ENCODE measurements around the gene MNDA. TPM values are rescaled to one million over a fixed set of nuclear protein-coding genes. Genes with fewer than 3 reads are reported as not detected.

MNDA gene
- total RNA-seq, 4 donors from 2014 or later = 2.0 to 4.2 (median 3.6) TPM

DNA sequence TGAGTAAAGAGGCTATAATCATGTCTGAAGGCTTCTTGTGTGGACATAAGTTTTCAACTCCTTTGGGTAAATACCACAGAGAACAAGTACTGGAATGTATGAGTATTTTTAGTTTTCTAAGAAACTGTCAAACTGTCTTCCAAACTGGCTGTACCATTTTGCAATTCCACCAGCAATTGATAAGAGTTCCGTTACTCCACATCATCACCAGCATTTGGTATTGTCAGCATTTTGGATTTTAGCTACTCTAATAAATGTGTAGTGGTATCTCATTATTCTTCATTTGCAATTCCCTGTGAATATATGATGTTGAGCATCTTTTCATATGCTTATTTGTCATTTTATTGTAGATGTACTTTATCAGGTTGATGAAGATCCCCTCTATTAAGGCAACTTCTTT is 9.4 kb upstream of the MNDA start:
- H3K36me3 ChIP-seq = no peaks in the 10 kb centered on the region
- no peaks in the 10 kb centered on the region for H3K4me1 ChIP-seq
- H3K9me3 ChIP-seq = no peaks in the 10 kb centered on the region
- H3K4me3 ChIP-seq = no peak overlapping the region
- WGBS = 80% methylated on average over 1 of the region's 1 CpG
- H3K27me3 ChIP-seq = no peaks in the 10 kb centered on the region
- no peak for DNase-seq (ENCODE audit: low spot score in 2 of 2)
- no peak overlapping the region for H3K27ac ChIP-seq
- TF ChIP-seq POLR2AphosphoS5 (IDR thresholded peaks at IDR 0.05) (no peak), EP300 (IDR thresholded peaks at IDR 0.05) (no peak)

DNA sequence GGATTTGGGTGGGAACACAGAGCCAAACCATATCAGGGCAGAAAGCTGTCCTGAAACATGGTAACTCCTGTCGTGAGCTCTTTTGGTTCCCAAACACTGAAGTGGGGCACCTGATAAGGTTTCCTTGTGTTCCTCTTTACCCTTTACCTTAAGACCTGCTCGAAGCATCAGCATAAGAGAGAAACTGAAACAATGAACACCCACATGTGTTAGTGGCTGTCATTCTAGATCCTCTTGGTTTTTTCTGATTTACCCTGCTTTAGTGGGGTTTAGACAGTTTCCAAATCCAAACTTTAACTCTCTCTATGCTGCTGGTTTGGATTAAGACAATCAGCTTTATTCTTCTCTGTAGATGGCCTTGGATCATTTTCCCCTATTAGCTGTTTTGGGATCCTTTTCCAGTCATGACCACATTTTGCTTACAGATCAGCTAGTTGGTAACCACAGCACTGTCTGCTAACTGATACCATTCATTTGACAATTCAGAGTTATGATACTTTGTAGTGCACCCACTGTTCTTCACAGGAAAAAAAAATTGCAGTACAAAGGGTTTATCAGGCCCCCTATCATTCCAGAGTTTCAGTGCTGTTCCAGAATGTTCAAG is 975 bp upstream of the MNDA start:
- Histone ChIP-seq H3K27ac (no peak overlapping the region), H3K4me1 (no peaks in the 10 kb centered on the region), H3K4me3 (no peak overlapping the region), H3K27me3 (no peaks in the 10 kb centered on the region), H3K36me3 (no peaks in the 10 kb centered on the region), H3K9me3 (no peaks in the 10 kb centered on the region)
- DNase-seq (ENCODE audit: low spot score in 2 of 2) = no peak
- WGBS = 70% methylated on average over 2 of the region's 2 CpGs
- TF ChIP-seq, protein P1, sequence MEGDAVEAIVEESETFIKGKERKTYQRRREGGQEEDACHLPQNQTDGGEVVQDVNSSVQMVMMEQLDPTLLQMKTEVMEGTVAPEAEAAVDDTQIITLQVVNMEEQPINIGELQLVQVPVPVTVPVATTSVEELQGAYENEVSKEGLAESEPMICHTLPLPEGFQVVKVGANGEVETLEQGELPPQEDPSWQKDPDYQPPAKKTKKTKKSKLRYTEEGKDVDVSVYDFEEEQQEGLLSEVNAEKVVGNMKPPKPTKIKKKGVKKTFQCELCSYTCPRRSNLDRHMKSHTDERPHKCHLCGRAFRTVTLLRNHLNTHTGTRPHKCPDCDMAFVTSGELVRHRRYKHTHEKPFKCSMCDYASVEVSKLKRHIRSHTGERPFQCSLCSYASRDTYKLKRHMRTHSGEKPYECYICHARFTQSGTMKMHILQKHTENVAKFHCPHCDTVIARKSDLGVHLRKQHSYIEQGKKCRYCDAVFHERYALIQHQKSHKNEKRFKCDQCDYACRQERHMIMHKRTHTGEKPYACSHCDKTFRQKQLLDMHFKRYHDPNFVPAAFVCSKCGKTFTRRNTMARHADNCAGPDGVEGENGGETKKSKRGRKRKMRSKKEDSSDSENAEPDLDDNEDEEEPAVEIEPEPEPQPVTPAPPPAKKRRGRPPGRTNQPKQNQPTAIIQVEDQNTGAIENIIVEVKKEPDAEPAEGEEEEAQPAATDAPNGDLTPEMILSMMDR (IDR thresholded peaks at IDR 0.05) = no peak
- TF ChIP-seq POLR2A (IDR thresholded peaks at IDR 0.05) (no peak), POLR2AphosphoS5 (IDR thresholded peaks at IDR 0.05) (no peak), EP300 (IDR thresholded peaks at IDR 0.05) (no peak)

DNA sequence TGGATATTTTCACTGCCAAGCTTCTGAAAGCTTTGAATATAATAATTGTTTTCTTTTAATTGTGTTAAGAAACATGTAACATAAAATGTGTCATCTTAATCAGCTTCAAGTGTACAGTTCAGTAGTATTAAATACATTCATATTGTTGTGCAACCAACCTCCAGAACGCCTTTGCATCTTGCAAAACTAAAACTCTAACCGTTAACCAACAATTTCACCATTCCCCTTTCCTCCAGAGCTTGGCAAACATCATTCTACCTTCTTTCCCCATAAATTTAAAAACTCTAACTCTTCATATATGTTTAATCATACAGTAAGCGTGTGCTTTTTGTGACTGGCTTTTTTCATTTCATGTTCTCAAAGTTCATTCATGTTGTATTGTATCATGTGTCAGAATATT is 2.1 kb downstream of the MNDA start:
- Histone ChIP-seq H3K4me3 (no peak overlapping the region), H3K4me1 (no peaks in the 10 kb centered on the region), H3K36me3 (no peaks in the 10 kb centered on the region), H3K27ac (no peak overlapping the region), H3K9me3 (no peaks in the 10 kb centered on the region), H3K27me3 (no peaks in the 10 kb centered on the region)
- DNase-seq (ENCODE audit: low spot score in 2 of 2) = no peak
- TF ChIP-seq EP300 (IDR thresholded peaks at IDR 0.05) (no peak), POLR2AphosphoS5 (IDR thresholded peaks at IDR 0.05) (no peak)
- TF ChIP-seq, protein P1 (IDR thresholded peaks at IDR 0.05) = no peak
- 73% methylated on average over 3 of the region's 3 CpGs for WGBS

DNA sequence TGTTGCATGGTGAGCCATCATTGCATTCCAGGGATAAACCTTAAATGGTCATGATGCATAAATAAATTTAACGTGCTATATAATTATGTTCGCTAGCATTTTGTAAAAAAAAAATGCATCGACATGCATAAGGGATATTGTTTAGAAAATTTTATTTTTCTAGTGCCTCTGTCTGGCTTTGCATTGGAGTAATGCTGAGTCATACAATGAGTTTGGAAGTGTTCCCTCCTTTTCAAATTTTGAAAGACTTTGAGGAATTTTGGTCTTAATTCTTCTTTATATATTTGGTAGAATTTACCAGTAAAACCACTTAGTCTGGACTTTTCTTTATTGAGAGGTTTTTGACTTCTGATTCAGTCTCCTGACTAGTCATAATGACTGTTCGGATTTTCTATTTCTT is 4.9 kb downstream of the MNDA start:
- H3K9me3 ChIP-seq = no peaks in the 10 kb centered on the region
- 91% methylated on average over 4 of the region's 4 CpGs for WGBS
- H3K27ac ChIP-seq = no peak overlapping the region
- H3K4me3 ChIP-seq = no peak overlapping the region
- H3K4me1 ChIP-seq = no peaks in the 10 kb centered on the region
- TF ChIP-seq EP300 (IDR thresholded peaks at IDR 0.05) (no peak), POLR2A (IDR thresholded peaks at IDR 0.05) (no peak), POLR2AphosphoS5 (IDR thresholded peaks at IDR 0.05) (no peak)
- TF ChIP-seq, protein P1 (IDR thresholded peaks at IDR 0.05) = no peak
- H3K36me3 ChIP-seq = no peaks in the 10 kb centered on the region
- no peak for DNase-seq (ENCODE audit: low spot score in 2 of 2)
- no peaks in the 10 kb centered on the region for H3K27me3 ChIP-seq

DNA sequence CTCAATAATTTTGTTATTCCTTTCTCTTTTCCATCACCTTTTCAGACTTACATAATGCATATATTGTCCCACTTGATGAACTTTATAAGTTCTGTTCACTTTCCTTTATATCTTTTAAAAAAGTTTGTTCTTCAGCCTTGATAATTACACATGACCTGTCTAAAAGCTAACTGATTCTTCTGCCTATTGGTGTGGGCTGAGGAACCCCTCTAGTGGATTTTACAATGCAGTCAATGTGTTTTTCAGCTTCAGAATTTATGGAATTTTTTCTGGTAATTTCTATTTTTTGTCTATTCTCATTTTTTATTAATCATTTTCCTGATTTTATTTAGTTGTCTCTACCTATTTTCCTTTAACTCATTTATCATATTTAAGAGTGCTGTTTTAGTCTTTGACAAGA is 7.5 kb downstream of the MNDA start:
- TF ChIP-seq EP300 (IDR thresholded peaks at IDR 0.05) = no peak
- no peak for TF ChIP-seq POLR2AphosphoS5 (IDR thresholded peaks at IDR 0.05)
- no peak for TF ChIP-seq POLR2A (IDR thresholded peaks at IDR 0.05)
- TF ChIP-seq, protein P1 (IDR thresholded peaks at IDR 0.05) = no peak
- no peaks in the 10 kb centered on the region for H3K36me3 ChIP-seq
- H3K27me3 ChIP-seq = no peaks in the 10 kb centered on the region
- H3K9me3 ChIP-seq = no peaks in the 10 kb centered on the region
- no peaks in the 10 kb centered on the region for H3K4me1 ChIP-seq
- H3K4me3 ChIP-seq = no peak overlapping the region
- H3K27ac ChIP-seq = no peak overlapping the region
- DNase-seq (ENCODE audit: low spot score in 2 of 2) = no peak

DNA sequence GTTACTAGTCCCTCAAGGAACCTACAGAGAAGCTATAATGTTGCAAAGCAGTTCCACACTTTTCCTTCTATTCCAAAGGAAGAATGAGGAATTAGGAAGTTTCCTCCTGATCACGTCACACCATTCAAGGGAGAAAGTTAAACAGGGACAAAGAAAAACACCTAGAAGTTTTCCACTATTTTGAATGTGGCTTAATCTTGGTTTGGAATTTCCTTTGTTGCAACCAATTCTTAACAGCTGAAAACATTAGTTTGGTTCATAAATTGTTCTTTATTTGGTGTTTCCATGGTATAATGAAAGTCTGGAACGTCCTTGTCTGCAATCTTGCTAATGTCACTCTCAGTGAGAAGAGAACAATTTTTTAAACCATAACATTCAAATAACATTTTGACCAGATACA is 8.4 kb downstream of the MNDA start:
- Histone ChIP-seq H3K27ac (no peak overlapping the region), H3K4me1 (no peaks in the 10 kb centered on the region), H3K36me3 (no peaks in the 10 kb centered on the region), H3K27me3 (no peaks in the 10 kb centered on the region), H3K4me3 (no peak overlapping the region), H3K9me3 (no peaks in the 10 kb centered on the region)
- no peak for DNase-seq (ENCODE audit: low spot score in 2 of 2)
- TF ChIP-seq POLR2A (IDR thresholded peaks at IDR 0.05) = no peak
- no peak for TF ChIP-seq POLR2AphosphoS5 (IDR thresholded peaks at IDR 0.05)
- TF ChIP-seq, protein P1 (IDR thresholded peaks at IDR 0.05) = no peak
- TF ChIP-seq EP300 (IDR thresholded peaks at IDR 0.05) = no peak
- WGBS = 76% methylated on average over 2 of the region's 2 CpGs

Data from suprapubic skin (tissue), 4 donors.